ENCODE measurements around the gene SYNE1. TPM values are rescaled to one million over a fixed set of nuclear protein-coding genes. Genes with fewer than 3 reads are reported as not detected.

SYNE1 gene
- total and polyA plus RNA-seq, 2 experiments from 2014 or later, result 14.6 to 83.9 TPM

GRCh38 chr6:152277826-152278329 lies 359.3 kb downstream of the SYNE1 start:
- H3K4me1 ChIP-seq (ENCODE audit: low read depth), result peaks cover 6% of the 10 kb centered on the region
- H3K36me3 ChIP-seq, result peaks cover 18% of the 10 kb centered on the region
- peak in 1 of 2 donors; percentile 77 for DNase-seq (ENCODE audit: low read depth in 1 of 2, low spot score in 1 of 2)
- no peaks in the 10 kb centered on the region for H3K27me3 ChIP-seq
- TF ChIP-seq, protein P1, sequence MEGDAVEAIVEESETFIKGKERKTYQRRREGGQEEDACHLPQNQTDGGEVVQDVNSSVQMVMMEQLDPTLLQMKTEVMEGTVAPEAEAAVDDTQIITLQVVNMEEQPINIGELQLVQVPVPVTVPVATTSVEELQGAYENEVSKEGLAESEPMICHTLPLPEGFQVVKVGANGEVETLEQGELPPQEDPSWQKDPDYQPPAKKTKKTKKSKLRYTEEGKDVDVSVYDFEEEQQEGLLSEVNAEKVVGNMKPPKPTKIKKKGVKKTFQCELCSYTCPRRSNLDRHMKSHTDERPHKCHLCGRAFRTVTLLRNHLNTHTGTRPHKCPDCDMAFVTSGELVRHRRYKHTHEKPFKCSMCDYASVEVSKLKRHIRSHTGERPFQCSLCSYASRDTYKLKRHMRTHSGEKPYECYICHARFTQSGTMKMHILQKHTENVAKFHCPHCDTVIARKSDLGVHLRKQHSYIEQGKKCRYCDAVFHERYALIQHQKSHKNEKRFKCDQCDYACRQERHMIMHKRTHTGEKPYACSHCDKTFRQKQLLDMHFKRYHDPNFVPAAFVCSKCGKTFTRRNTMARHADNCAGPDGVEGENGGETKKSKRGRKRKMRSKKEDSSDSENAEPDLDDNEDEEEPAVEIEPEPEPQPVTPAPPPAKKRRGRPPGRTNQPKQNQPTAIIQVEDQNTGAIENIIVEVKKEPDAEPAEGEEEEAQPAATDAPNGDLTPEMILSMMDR (IDR thresholded peaks at IDR 0.05; ENCODE audit: low read depth, low read length), result no peak
- no peaks in the 10 kb centered on the region for H3K9me3 ChIP-seq (ENCODE audit: low read depth)
- H3K4me3 ChIP-seq, result no peak overlapping the region
- H3K27ac ChIP-seq, result peak overlapping the region; percentile 49

GRCh38 chr6:152273638-152274037 lies 363.5 kb downstream of the SYNE1 start:
- Histone ChIP-seq H3K27me3 (no peaks in the 10 kb centered on the region), H3K9me3 (ENCODE audit: low read depth) (no peaks in the 10 kb centered on the region), H3K4me1 (ENCODE audit: low read depth) (peaks cover 6% of the 10 kb centered on the region), H3K27ac (no peak overlapping the region), H3K4me3 (no peak overlapping the region), H3K36me3 (peaks cover 14% of the 10 kb centered on the region)
- TF ChIP-seq, protein P1 (IDR thresholded peaks at IDR 0.05; ENCODE audit: low read depth, low read length), result no peak
- DNase-seq (ENCODE audit: low read depth in 1 of 2, low spot score in 1 of 2), result peak in 1 of 2 donors; percentile 24

- Histone ChIP-seq H3K4me3 (no peak overlapping the region), H3K27ac (no peak overlapping the region), H3K4me1 (ENCODE audit: low read depth) (peaks cover 3% of the 10 kb centered on the region), H3K27me3 (no peaks in the 10 kb centered on the region), H3K9me3 (ENCODE audit: low read depth) (no peaks in the 10 kb centered on the region), H3K36me3 (peaks cover 17% of the 10 kb centered on the region)
- peak in 1 of 2 donors; percentile 12 for DNase-seq (ENCODE audit: low read depth in 1 of 2, low spot score in 1 of 2)
- TF ChIP-seq, protein P1 (IDR thresholded peaks at IDR 0.05; ENCODE audit: low read depth, low read length), result no peak
Observed at GRCh38 chr6:152273002-152273401, 364.2 kb downstream of the SYNE1 start.

DNA sequence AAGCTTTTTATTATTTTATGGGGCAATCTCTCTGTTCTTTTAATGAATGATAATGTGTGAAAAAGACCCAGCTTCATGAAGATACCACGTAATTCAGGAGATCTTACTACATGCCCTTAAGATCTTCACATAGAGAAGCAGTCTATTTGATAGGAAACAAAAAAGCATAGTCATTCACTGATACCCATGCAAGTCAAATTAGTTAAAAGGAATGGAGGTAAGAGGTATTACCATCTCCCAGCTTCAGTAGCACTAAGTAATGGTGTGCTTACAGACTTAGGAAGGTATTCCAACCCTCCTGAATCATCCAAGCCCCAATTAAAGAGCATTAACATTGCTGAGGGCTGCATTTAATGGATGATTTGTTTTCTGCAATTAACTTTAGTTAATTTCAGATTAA lies 364.7 kb downstream of the SYNE1 start:
- H3K27me3 ChIP-seq, result no peaks in the 10 kb centered on the region
- H3K4me1 ChIP-seq (ENCODE audit: low read depth), result no peaks in the 10 kb centered on the region
- H3K27ac ChIP-seq, result no peak overlapping the region
- peaks cover 17% of the 10 kb centered on the region for H3K36me3 ChIP-seq
- H3K9me3 ChIP-seq (ENCODE audit: low read depth), result no peaks in the 10 kb centered on the region
- TF ChIP-seq, protein P1 (IDR thresholded peaks at IDR 0.05; ENCODE audit: low read depth, low read length), result no peak
- DNase-seq (ENCODE audit: low read depth in 1 of 2, low spot score in 1 of 2), result no peak
- no peak overlapping the region for H3K4me3 ChIP-seq

GRCh38 chr6:152271776-152272464 lies 365.2 kb downstream of the SYNE1 start:
- no peaks in the 10 kb centered on the region for H3K4me1 ChIP-seq (ENCODE audit: low read depth)
- no peak overlapping the region for H3K27ac ChIP-seq
- H3K9me3 ChIP-seq (ENCODE audit: low read depth), result no peaks in the 10 kb centered on the region
- H3K4me3 ChIP-seq, result no peak overlapping the region
- peak in 1 of 2 donors; percentile 77 for DNase-seq (ENCODE audit: low read depth in 1 of 2, low spot score in 1 of 2)
- H3K36me3 ChIP-seq, result peaks cover 20% of the 10 kb centered on the region
- H3K27me3 ChIP-seq, result no peaks in the 10 kb centered on the region
- TF ChIP-seq, protein P1 (IDR thresholded peaks at IDR 0.05; ENCODE audit: low read depth, low read length), result no peak

Data from cardiac muscle cell (in vitro differentiated cells and primary cell).